GM21423 (cell line): ENCODE measurements around the gene GRIA1.

ENCODE experiments used
- ATAC-seq: cut with Tn5 transposase; IDR thresholded peaks from one replicate; pipeline ENCODE4 v1.9.1; 2021; ENCODE audit warnings: mild to moderate bottlenecking, moderate library complexity; ENCODE audit not compliant: unreplicated experiment

The GRIA1 gene

GRCh38 chr5:153770066-153770465 lies 279.6 kb downstream of the GRIA1 start:
- no peak for ATAC-seq

GRCh38 chr5:153774686-153775085 lies 284.2 kb downstream of the GRIA1 start:
- no peak for ATAC-seq

- no peak for ATAC-seq
These were observed 285.5 kb downstream of the GRIA1 start for GRCh38 chr5:153775923-153776322.

- ATAC-seq, result no peak
These were observed 287.5 kb downstream of the GRIA1 start for GRCh38 chr5:153777681-153778581.

- ATAC-seq, result no peak
These were observed 289.4 kb downstream of the GRIA1 start for GRCh38 chr5:153779836-153780235.

GRCh38 chr5:153780876-153781705 lies 290.6 kb downstream of the GRIA1 start:
- ATAC-seq, result no peak

- ATAC-seq, result no peak
These were observed 292.3 kb downstream of the GRIA1 start for GRCh38 chr5:153782589-153783361.

- ATAC-seq, result no peak
These were observed 292.8 kb downstream of the GRIA1 start for GRCh38 chr5:153783362-153783658.

- no peak for ATAC-seq
These were observed 293.8 kb downstream of the GRIA1 start for GRCh38 chr5:153784277-153784676.

GRCh38 chr5:153791339-153791738 lies 300.9 kb downstream of the GRIA1 start:
- ATAC-seq, result no peak

GRCh38 chr5:153792305-153792704 lies 301.8 kb downstream of the GRIA1 start:
- ATAC-seq, result no peak

GRCh38 chr5:153793699-153794098 lies 303.2 kb downstream of the GRIA1 start:
- no peak for ATAC-seq

- no peak for ATAC-seq
These were observed 303.9 kb downstream of the GRIA1 start for GRCh38 chr5:153794327-153794726.

- no peak for ATAC-seq
These were observed 306.1 kb downstream of the GRIA1 start for GRCh38 chr5:153796527-153796926.

- ATAC-seq, result peak; percentile 55
These were observed 307.0 kb downstream of the GRIA1 start for GRCh38 chr5:153797484-153797883.

GRCh38 chr5:153798830-153799229 lies 308.4 kb downstream of the GRIA1 start:
- no peak for ATAC-seq

GRCh38 chr5:153799466-153799865 lies 309.0 kb downstream of the GRIA1 start:
- ATAC-seq, result no peak

GRCh38 chr5:153802050-153802821 lies 311.8 kb downstream of the GRIA1 start:
- ATAC-seq, result no peak

GRCh38 chr5:153807801-153808200 lies 317.3 kb downstream of the GRIA1 start:
- no peak for ATAC-seq

GRCh38 chr5:153809166-153809565 lies 318.7 kb downstream of the GRIA1 start:
- no peak for ATAC-seq

- no peak for ATAC-seq
These were observed 323.4 kb downstream of the GRIA1 start for GRCh38 chr5:153813901-153814300.
